ENCODE measurements around the gene SS18.
A peak's percentile ranks its signal among the peaks of the same experiment; 100 is the strongest.

SS18 gene

DNA sequence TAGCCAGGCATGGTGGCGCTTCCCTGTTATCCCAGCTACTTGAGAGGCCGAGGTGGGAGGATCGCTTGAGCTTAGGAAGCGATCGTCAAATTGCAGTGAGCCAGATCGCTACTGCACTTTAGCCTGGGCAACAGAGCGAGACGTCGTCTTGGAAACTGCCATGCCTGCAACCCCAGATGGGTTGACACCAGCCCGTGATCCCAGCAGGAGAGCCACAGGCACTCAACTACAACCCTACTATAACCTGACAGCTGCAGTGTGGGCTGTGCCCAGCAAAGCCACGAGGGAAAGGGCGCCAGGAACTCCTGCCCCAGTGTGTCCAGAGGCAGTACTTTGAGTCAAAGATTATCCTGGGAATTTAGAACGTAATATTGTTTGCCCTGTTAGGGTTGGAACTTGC lies 85.6 kb downstream of the SS18 start:
- no peak for DNase-seq (ENCODE audit: low spot score in 2 of 2)
- no peak overlapping the region for H3K4me3 ChIP-seq
- H3K36me3 ChIP-seq (replicated peaks) = no peaks in the 10 kb centered on the region
- no peaks in the 10 kb centered on the region for H3K4me1 ChIP-seq
- H3K9me3 ChIP-seq = no peaks in the 10 kb centered on the region
- in situ Hi-C loops (cut with MboI; ENCODE audit: low sequenced_read_pairs) = no loop called here
- no peaks in the 10 kb centered on the region for H3K27me3 ChIP-seq (ENCODE audit: low read depth)

- no peak overlapping the region for H3K4me3 ChIP-seq
- no peak for DNase-seq (ENCODE audit: low spot score in 2 of 2)
- H3K9me3 ChIP-seq = no peaks in the 10 kb centered on the region
- H3K36me3 ChIP-seq (replicated peaks) = no peaks in the 10 kb centered on the region
- in situ Hi-C loops (cut with MboI; ENCODE audit: low sequenced_read_pairs) = no loop called here
- H3K4me1 ChIP-seq = no peaks in the 10 kb centered on the region
- no peaks in the 10 kb centered on the region for H3K27me3 ChIP-seq (ENCODE audit: low read depth)
These were observed 86.6 kb downstream of the SS18 start for GRCh38 chr18:26003817-26004216.

DNA sequence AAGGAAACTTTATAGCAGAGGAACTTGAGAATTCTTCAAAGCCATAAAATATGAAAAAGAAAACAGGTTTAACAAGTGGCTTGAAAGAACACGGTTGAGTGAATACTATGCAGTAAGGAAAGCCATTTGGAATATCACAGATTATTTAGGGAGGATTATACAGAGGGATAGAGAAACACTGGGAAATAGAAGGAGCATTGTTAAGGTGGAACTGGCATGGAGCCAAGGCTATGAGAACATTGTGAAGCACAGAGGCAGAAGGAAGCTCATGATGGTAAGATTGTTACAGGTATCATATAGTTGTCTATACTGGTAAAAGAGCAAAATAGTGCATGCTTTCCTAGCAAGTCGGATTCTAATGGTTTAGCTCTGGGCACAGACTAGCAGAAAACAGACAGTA lies 87.1 kb downstream of the SS18 start:
- Histone ChIP-seq H3K4me3 (no peak overlapping the region), H3K9me3 (no peaks in the 10 kb centered on the region), H3K4me1 (no peaks in the 10 kb centered on the region), H3K36me3 (replicated peaks) (no peaks in the 10 kb centered on the region), H3K27me3 (ENCODE audit: low read depth) (no peaks in the 10 kb centered on the region)
- in situ Hi-C loops (cut with MboI; ENCODE audit: low sequenced_read_pairs) = no loop called here
- peak in 1 of 2 experiments; percentile 16 for DNase-seq (ENCODE audit: low spot score in 2 of 2)

GRCh38 chr18:26002375-26002910 lies 88.0 kb downstream of the SS18 start:
- H3K27me3 ChIP-seq (ENCODE audit: low read depth) = no peaks in the 10 kb centered on the region
- H3K4me1 ChIP-seq = no peaks in the 10 kb centered on the region
- H3K9me3 ChIP-seq = no peaks in the 10 kb centered on the region
- in situ Hi-C loops (cut with MboI; ENCODE audit: low sequenced_read_pairs) = no loop called here
- no peaks in the 10 kb centered on the region for H3K36me3 ChIP-seq (replicated peaks)
- no peak overlapping the region for H3K4me3 ChIP-seq
- no peak for DNase-seq (ENCODE audit: low spot score in 2 of 2)

- in situ Hi-C loops (cut with MboI; ENCODE audit: low sequenced_read_pairs) = no loop called here
These were observed 92.0 kb downstream of the SS18 start for GRCh38 chr18:25998461-25998860.

GRCh38 chr18:25992566-25992965 lies 97.8 kb downstream of the SS18 start:
- Histone ChIP-seq H3K36me3 (replicated peaks) (no peaks in the 10 kb centered on the region), H3K4me1 (no peaks in the 10 kb centered on the region), H3K9me3 (no peaks in the 10 kb centered on the region), H3K4me3 (no peak overlapping the region), H3K27me3 (ENCODE audit: low read depth) (no peaks in the 10 kb centered on the region)
- no peak for DNase-seq (ENCODE audit: low spot score in 2 of 2)
- in situ Hi-C loops (cut with MboI; ENCODE audit: low sequenced_read_pairs) = no loop called here

More at GRCh38 chr18:25998461-25998860, 92.0 kb downstream of the SS18 start:
- no peaks in the 10 kb centered on the region for H3K27me3 ChIP-seq (ENCODE audit: low read depth)
- H3K4me1 ChIP-seq = no peaks in the 10 kb centered on the region
- no peak for DNase-seq (ENCODE audit: low spot score in 2 of 2)
- no peak overlapping the region for H3K4me3 ChIP-seq
- H3K9me3 ChIP-seq = no peaks in the 10 kb centered on the region
- H3K36me3 ChIP-seq (replicated peaks) = no peaks in the 10 kb centered on the region

DNA sequence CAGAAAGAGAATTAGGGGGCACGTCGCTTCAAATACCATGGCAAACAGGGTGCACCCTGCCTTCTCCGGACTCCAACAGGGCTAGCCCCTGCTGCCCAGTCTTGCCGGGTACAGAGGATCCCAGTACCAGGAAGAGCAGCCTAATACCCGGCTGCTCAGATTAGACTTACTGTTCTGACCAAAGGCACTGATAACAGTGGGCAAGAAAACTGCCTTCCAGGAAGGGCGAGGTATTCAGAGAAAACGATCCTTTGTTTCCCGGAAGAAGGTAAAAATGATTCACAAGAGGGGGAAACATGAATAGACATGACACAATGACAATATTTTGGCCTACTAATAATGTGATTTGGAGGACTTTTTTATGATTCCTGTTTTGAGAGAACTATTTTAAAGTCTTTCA lies 99.9 kb downstream of the SS18 start:
- DNase-seq (ENCODE audit: low spot score in 2 of 2) = no peak
- Histone ChIP-seq H3K27me3 (ENCODE audit: low read depth) (no peaks in the 10 kb centered on the region), H3K9me3 (no peaks in the 10 kb centered on the region), H3K36me3 (replicated peaks) (no peaks in the 10 kb centered on the region), H3K4me1 (no peaks in the 10 kb centered on the region), H3K4me3 (no peak overlapping the region)
- in situ Hi-C loops (cut with MboI; ENCODE audit: low sequenced_read_pairs) = no loop called here

GRCh38 chr18:25985707-25986394 lies 104.6 kb downstream of the SS18 start:
- Histone ChIP-seq H3K9me3 (no peaks in the 10 kb centered on the region), H3K4me1 (no peaks in the 10 kb centered on the region), H3K36me3 (replicated peaks) (no peaks in the 10 kb centered on the region), H3K27me3 (ENCODE audit: low read depth) (no peaks in the 10 kb centered on the region), H3K4me3 (no peak overlapping the region)
- no peak for DNase-seq (ENCODE audit: low spot score in 2 of 2)
- in situ Hi-C loops (cut with MboI; ENCODE audit: low sequenced_read_pairs) = no loop called here

DNA sequence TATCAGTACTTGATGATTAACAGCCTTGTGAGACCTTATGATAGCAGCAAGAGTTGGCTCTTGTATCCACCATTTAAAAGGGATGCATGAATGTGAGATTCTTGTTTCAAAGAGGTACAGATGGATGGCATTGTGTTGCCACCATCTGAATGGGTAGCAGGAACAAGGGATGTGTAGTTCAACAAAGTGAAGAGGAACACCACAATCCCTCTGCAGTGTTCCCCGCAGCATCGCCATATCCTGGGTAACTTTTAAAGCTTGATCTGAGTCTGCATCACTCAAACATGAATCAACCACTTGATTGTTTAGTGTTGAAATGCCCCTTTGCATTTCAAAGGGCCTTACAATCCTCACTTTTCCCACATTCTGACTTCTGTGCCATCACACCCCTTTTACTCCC lies 106.7 kb downstream of the SS18 start:
- Histone ChIP-seq H3K4me1 (no peaks in the 10 kb centered on the region), H3K4me3 (no peak overlapping the region), H3K27me3 (ENCODE audit: low read depth) (no peaks in the 10 kb centered on the region), H3K9me3 (no peaks in the 10 kb centered on the region), H3K36me3 (replicated peaks) (no peaks in the 10 kb centered on the region)
- no peak for DNase-seq (ENCODE audit: low spot score in 2 of 2)
- in situ Hi-C loops (cut with MboI; ENCODE audit: low sequenced_read_pairs) = no loop called here

- in situ Hi-C loops (cut with MboI; ENCODE audit: low sequenced_read_pairs) = no loop called here
- no peak overlapping the region for H3K4me3 ChIP-seq
- H3K4me1 ChIP-seq = no peaks in the 10 kb centered on the region
- no peaks in the 10 kb centered on the region for H3K36me3 ChIP-seq (replicated peaks)
- DNase-seq (ENCODE audit: low spot score in 2 of 2) = no peak
- H3K9me3 ChIP-seq = no peaks in the 10 kb centered on the region
- no peaks in the 10 kb centered on the region for H3K27me3 ChIP-seq (ENCODE audit: low read depth)
These were observed 107.5 kb downstream of the SS18 start for GRCh38 chr18:25982961-25983360.

DNA sequence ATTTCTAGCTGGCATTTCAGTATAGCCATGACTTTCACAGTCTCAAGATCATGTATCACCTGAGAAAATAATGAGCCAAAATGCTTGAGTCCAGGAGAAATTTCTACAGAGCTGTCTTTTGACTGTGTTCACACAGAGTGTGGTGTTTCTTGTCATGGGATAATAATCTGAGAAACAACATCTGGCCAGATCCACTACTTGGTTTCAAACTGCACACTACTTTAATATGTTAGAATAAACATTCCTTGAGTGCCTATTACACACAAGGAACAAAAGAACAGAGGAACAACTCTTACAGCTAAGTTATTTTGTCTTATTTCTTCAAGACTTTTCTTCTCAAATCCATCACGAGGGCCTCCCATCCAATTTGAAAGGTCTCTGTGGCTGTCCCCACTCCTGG lies 108.3 kb downstream of the SS18 start:
- Histone ChIP-seq H3K36me3 (replicated peaks) (no peaks in the 10 kb centered on the region), H3K9me3 (no peaks in the 10 kb centered on the region), H3K27me3 (ENCODE audit: low read depth) (no peaks in the 10 kb centered on the region), H3K4me3 (no peak overlapping the region), H3K4me1 (no peaks in the 10 kb centered on the region)
- in situ Hi-C loops (cut with MboI; ENCODE audit: low sequenced_read_pairs) = no loop called here
- no peak for DNase-seq (ENCODE audit: low spot score in 2 of 2)

DNA sequence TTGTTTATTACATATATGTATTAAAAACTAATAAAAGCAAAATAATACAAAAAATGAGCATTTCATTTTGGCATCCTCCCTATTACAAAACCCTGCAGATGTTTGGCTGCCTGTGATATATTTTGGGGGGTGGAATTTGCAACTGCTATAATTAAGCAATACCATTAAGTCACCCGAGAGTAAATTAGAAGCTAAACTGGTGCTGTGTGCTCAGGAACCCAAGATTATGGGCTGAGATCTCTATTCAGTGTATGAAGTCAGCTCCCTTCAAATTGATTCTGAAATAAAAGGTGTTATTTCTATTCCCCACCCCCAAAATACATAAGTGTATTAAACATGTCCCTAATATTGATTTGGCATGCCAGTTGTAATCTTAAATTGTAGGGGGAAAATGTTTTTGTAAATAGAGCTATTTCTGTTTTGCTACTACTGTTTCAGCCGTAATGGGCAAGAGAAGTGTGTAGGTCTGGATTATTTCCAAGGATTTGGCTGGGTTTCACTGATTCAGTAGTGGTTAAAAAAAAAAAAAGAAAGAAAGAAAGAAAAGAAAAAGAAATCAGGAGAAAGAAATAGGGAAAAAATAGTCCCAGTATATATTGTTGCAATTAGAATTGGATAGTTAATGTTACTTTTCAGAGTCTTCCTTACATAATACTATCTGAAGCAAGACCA lies 110.9 kb downstream of the SS18 start:
- no peaks in the 10 kb centered on the region for H3K9me3 ChIP-seq
- no peaks in the 10 kb centered on the region for H3K36me3 ChIP-seq (replicated peaks)
- in situ Hi-C loops (cut with MboI; ENCODE audit: low sequenced_read_pairs) = no loop called here
- no peak for DNase-seq (ENCODE audit: low spot score in 2 of 2)
- no peaks in the 10 kb centered on the region for H3K4me1 ChIP-seq
- no peaks in the 10 kb centered on the region for H3K27me3 ChIP-seq (ENCODE audit: low read depth)
- H3K4me3 ChIP-seq = no peak overlapping the region

DNA sequence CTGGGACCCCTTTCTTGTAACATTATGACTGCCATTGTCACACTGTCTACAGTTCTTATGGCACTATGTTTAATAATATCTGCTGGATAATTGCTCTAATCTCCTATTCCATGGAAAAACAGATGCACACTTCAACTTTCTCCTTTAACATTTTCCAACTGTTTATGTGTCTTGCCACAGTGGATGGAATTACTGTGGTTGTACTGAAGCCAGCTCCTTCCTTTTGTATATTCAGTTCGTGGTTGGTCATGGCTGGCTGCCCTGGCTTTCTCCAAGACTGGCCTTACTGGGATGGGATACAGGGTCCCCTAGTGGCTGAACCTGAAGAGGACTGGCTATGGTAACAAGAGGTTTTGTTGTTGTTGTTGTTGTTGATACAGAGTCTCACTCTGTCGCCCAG lies 113.9 kb downstream of the SS18 start:
- no peak overlapping the region for H3K4me3 ChIP-seq
- in situ Hi-C loops (cut with MboI; ENCODE audit: low sequenced_read_pairs) = no loop called here
- no peaks in the 10 kb centered on the region for H3K36me3 ChIP-seq (replicated peaks)
- no peaks in the 10 kb centered on the region for H3K9me3 ChIP-seq
- no peaks in the 10 kb centered on the region for H3K27me3 ChIP-seq (ENCODE audit: low read depth)
- DNase-seq (ENCODE audit: low spot score in 2 of 2) = no peak
- H3K4me1 ChIP-seq = peaks cover 7% of the 10 kb centered on the region; the same call in 1 of the 2 replicates

- in situ Hi-C loops (cut with MboI; ENCODE audit: low sequenced_read_pairs) = no loop called here
- Histone ChIP-seq H3K4me3 (no peak overlapping the region), H3K4me1 (peaks cover 7% of the 10 kb centered on the region; the same call in 1 of the 2 replicates), H3K27me3 (ENCODE audit: low read depth) (no peaks in the 10 kb centered on the region), H3K36me3 (replicated peaks) (no peaks in the 10 kb centered on the region), H3K9me3 (no peaks in the 10 kb centered on the region)
- no peak for DNase-seq (ENCODE audit: low spot score in 2 of 2)
These were observed 115.8 kb downstream of the SS18 start for GRCh38 chr18:25974630-25975077.
